Activated B cell treated with CpG ODN at 0.5 μM for 24 hours (primary cell): Measurements from ENCODE around the gene CEBPZ. TPM values are rescaled to one million over a fixed set of nuclear protein-coding genes. Genes with fewer than 3 reads are reported as not detected.

Source experiments
- ATAC-seq: fragments of 200-7000 bp; cut with Tn5 transposase; one replicate; pipeline ENCODE4 v1.10.0; 2021; ENCODE audit warnings: low read depth, mild to moderate bottlenecking, moderate library complexity
- CTCF ChIA-PET: fragments of 350-600 bp; sonication (Branson Sonifier 250); formaldehyde crosslinking; loops from one replicate; lab custom pipeline; 2021; ENCODE audit warnings: antibody characterized with exemption; lab: Charles Lee
- POLR2A ChIA-PET: fragments of 350-600 bp; sonication (Branson Sonifier 250); formaldehyde crosslinking; loops from one replicate; lab custom pipeline; 2021; ENCODE audit warnings: antibody characterized with exemption; lab: Charles Lee
- DNase-seq: peaks from one replicate; pipeline ENCODE4 v3.0.0; 2022
- H3K27ac Mint-ChIP-seq: one replicate; pipeline ENCODE4 v1.8.0; 2020; ENCODE audit warnings: mixed read lengths
- H3K27me3 Mint-ChIP-seq: one replicate; pipeline ENCODE4 v1.8.0; 2021; ENCODE audit warnings: mixed read lengths
- H3K36me3 Mint-ChIP-seq: one replicate; pipeline ENCODE4 v1.8.0; 2021; ENCODE audit warnings: low read depth, mixed read lengths
- H3K4me1 Mint-ChIP-seq: one replicate; pipeline ENCODE4 v1.8.0; 2021; ENCODE audit warnings: mixed read lengths
- H3K4me3 Mint-ChIP-seq: one replicate; pipeline ENCODE4 v1.8.0; 2020; ENCODE audit warnings: mild to moderate bottlenecking, mixed read lengths
- H3K9me3 Mint-ChIP-seq: one replicate; pipeline ENCODE4 v1.8.0; 2020; ENCODE audit warnings: mixed read lengths
- intact Hi-C: fragments of 100-400 bp; cut with micrococcal nuclease; formaldehyde crosslinking; loops from one replicate; pipeline ENCODE4 v1.15.1; 2024
- total RNA-seq: library from RNA; stranded (reverse); gene quantifications from 2 replicates; pipeline ENCODE4 v1.2.3, GENCODE V29; 2022
- TF ChIP-seq, protein P1 (sequence below): fragments of 200-600 bp; IDR thresholded peaks from one replicate; pipeline ENCODE4 v1.8.0; 2022; ENCODE audit warnings: antibody characterized with exemption, mild to moderate bottlenecking

The CEBPZ gene
- total RNA-seq, 1 donor from 2014 or later = 55.2 TPM

DNA sequence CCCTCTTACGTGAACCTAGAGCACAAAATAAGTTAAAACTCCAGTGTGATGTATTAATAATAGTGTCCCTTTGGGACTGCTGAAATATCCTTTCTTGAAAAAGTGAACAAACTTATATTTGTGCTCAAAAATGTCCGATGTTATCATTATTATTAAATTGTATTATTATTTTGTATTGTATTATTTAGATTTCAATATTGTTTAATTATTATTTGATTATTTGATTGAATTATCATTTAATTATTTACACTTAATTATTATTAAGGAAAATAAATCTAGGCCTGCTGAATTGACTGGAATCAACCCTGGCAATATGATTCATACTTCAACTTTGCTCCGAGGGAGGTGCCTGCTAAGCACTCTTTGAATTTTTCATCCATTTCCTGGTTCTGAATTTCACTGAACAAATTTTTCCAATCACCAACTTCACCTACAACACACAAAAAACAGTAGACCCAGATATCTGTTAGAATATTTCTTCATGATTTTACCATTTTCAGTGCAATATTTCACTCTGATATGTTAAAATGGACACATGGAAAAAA is 63.7 kb downstream of the CEBPZ start:
- CTCF ChIA-PET = interaction anchor here (2.6 to 3.7 kb wide), 2 partner anchors 664 to 709 kb away, joined by 10 to 23 read pairs; no protein-coding TSS in a partner anchor
- ATAC-seq (no peak), DNase-seq (no peak)
- Mint-ChIP-seq H3K9me3 (peaks cover 10% of the 10 kb centered on the region), H3K4me1 (no peaks in the 10 kb centered on the region), H3K4me3 (no peak overlapping the region), H3K27ac (no peak overlapping the region), H3K27me3 (no peaks in the 10 kb centered on the region), H3K36me3 (no peaks in the 10 kb centered on the region)
- intact Hi-C loops = loop anchor here (1.0 to 5.0 kb wide), 5 partner anchors 64 to 1107 kb away; partner anchors contain the start of genes CEBPZ and NDUFAF7
- TF ChIP-seq, protein P1, sequence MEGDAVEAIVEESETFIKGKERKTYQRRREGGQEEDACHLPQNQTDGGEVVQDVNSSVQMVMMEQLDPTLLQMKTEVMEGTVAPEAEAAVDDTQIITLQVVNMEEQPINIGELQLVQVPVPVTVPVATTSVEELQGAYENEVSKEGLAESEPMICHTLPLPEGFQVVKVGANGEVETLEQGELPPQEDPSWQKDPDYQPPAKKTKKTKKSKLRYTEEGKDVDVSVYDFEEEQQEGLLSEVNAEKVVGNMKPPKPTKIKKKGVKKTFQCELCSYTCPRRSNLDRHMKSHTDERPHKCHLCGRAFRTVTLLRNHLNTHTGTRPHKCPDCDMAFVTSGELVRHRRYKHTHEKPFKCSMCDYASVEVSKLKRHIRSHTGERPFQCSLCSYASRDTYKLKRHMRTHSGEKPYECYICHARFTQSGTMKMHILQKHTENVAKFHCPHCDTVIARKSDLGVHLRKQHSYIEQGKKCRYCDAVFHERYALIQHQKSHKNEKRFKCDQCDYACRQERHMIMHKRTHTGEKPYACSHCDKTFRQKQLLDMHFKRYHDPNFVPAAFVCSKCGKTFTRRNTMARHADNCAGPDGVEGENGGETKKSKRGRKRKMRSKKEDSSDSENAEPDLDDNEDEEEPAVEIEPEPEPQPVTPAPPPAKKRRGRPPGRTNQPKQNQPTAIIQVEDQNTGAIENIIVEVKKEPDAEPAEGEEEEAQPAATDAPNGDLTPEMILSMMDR = no peak
- POLR2A ChIA-PET = interaction anchor here (0.6 kb wide), 1 partner anchor 91 kb away, joined by 3 read pairs; no protein-coding TSS in a partner anchor

DNA sequence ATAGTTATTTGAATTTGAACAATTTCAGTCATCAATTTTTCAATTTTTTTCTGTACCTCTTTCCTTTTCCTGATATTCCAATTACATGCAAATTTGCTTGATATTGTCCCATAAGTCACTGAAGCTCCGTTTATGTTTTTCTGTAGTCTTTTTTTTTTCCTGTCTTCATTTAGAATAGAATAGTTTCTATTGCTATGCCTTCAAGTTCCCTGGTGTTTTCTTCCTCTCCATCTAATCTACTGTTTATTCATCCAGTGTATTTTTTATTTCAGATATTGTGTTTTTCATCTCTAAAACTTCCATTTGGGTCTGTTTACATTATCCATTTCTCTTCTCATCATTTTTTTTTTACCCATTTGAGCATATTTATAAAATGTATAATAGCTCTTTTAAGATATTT is 66.6 kb downstream of the CEBPZ start:
- H3K4me1 Mint-ChIP-seq = no peaks in the 10 kb centered on the region
- ATAC-seq (no peak), DNase-seq (no peak)
- TF ChIP-seq, protein P1 = no peak
- no peak overlapping the region for H3K4me3 Mint-ChIP-seq
- intact Hi-C loops = loop anchor here (5.0 kb wide), 1 partner anchor 233 kb away; no protein-coding TSS in a partner anchor
- H3K9me3 Mint-ChIP-seq = peaks cover 10% of the 10 kb centered on the region
- POLR2A ChIA-PET = no interaction called here
- H3K36me3 Mint-ChIP-seq = no peaks in the 10 kb centered on the region
- no peaks in the 10 kb centered on the region for H3K27me3 Mint-ChIP-seq
- CTCF ChIA-PET = interaction anchor here (0.7 to 0.8 kb wide), 3 partner anchors 29 to 211 kb away, joined by 3 read pairs; no protein-coding TSS in a partner anchor
- H3K27ac Mint-ChIP-seq = no peak overlapping the region

DNA sequence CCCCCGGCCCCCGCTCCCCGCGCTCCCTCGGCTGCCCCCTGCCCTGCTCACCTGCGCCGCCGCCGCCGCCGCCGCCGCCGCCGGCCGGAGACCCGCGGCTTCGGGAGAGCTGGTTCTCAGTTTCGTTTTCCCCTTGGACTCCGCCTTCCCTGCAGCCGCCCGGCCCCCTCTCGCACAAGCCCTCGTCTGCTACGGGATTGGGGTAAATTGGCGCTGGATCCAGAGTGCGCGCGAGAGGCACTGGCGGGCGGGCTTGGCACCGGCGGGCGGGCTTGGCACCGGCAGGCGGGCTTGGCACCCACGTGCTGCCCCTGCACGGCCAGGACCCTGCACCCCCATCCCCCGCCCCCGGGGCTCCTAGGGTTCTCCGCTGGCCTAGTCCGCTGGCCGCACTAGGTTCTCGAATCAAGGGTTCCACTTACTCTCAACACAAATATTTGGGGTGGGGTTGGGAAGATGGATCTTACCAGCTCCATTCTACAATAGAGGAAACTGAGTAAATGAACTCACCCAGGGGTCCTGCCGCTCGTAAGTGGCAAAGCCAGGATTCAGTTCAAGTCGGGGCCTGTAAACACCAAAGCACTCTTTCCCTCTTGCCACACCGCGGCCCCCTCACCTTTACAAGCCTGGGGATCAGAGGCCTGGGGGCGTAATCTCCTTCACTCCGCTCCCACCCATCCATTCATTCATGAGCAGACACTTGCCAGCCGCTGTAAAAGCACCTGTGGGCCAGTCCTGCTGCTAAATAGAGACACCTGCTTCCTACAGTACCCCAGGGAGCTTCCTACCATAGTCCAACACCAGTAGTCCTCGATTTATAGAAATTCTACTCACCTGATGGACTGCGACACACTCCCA is 74.3 kb downstream of the CEBPZ start, which contains the start of gene EIF2AK2:
Gene EIF2AK2 (minus strand): TSS at position 124 of the 858 bp plus-strand sequence. CDS start 9,174 bp downstream, outside the sequence.
- H3K4me3 Mint-ChIP-seq = peak within 1 kb of the TSS; percentile 89
- peaks cover 20% of the 10 kb centered on the region for H3K36me3 Mint-ChIP-seq
- H3K27me3 Mint-ChIP-seq = no peaks in the 10 kb centered on the region
- TF ChIP-seq, protein P1 = no peak
- H3K9me3 Mint-ChIP-seq = no peaks in the 10 kb centered on the region
- intact Hi-C loops = loop anchor here (2.0 to 5.0 kb wide), 4 partner anchors 40 to 735 kb away; partner anchors contain the start of genes CEBPZ, CEBPZOS, GPATCH11 and HEATR5B
- POLR2A ChIA-PET = interaction anchor here (0.7 to 1.4 kb wide), 5 partner anchors 40 to 486 kb away, joined by 3 to 5 read pairs (median 4); partner anchors contain the start of genes CEBPZ, NDUFAF7 and STRN
- CTCF ChIA-PET = interaction anchor here (1.2 kb wide), 1 partner anchor 12 kb away, joined by 4 read pairs; no protein-coding TSS in a partner anchor
- peak; percentile 70 for DNase-seq
- peak; percentile 92 for ATAC-seq
- peaks cover 40% of the 10 kb centered on the region for H3K4me1 Mint-ChIP-seq
- peak within 1 kb of the TSS; percentile 86 for H3K27ac Mint-ChIP-seq

DNA sequence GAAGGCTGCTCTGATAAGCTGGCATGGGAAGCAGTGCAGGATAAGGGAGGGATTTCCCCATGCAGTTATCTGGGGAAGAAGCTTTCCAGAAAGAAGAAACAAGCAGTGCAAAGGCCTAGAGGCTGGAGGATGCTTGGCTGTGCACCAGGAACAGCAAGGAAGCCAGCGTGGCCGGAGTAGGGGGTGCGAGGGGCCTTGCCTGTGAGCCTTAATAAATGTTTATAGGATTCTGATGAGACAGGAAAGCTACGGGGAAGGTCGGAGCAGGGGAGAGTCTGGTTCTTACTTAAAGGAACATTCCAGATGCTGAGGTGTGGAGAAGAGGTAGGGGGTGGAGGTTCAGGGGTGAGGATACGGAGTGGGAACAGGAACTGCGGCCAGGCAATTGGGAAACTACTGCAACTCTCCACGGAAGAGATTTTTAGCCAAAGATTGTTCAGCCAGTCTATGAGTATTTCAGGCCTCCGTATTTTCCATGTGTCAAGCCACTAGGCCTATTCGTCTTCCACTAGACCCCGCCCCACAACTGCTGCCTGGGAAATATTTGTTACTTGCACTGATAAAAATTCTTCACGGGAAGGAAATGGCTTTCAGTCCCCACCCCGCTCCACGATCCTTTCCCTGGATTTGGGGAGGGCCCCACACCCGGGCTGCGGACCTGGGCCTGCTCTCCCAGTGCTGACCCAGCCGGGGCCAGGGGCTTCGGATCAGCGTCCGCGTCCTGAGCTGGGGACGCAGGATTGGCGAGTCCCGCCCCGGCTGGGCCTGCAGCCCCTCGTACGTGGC is 75.1 kb downstream of the CEBPZ start:
- TF ChIP-seq, protein P1 = no peak
- Mint-ChIP-seq H3K27ac (peak overlapping the region; percentile 86), H3K4me1 (peaks cover 40% of the 10 kb centered on the region), H3K36me3 (peaks cover 25% of the 10 kb centered on the region), H3K9me3 (no peaks in the 10 kb centered on the region), H3K4me3 (peak overlapping the region; percentile 89), H3K27me3 (no peaks in the 10 kb centered on the region)
- DNase-seq (peak; percentile 15), ATAC-seq (peak; percentile 12)
- intact Hi-C loops = loop anchor here (2.0 to 5.0 kb wide), 4 partner anchors 41 to 736 kb away; partner anchors contain the start of genes CEBPZ, CEBPZOS, GPATCH11 and HEATR5B
- ChIA-PET POLR2A (interaction anchor here (1.0 to 1.4 kb wide), 3 partner anchors 41 to 189 kb away, joined by 4 to 5 read pairs (median 4); partner anchors contain the start of genes CEBPZ, NDUFAF7 and STRN), CTCF (interaction anchor here (1.2 kb wide), 1 partner anchor 13 kb away, joined by 4 read pairs; no protein-coding TSS in a partner anchor)
